Umbilical cord (tissue), 2 donors: ENCODE measurements around the gene CD151. TPM values are rescaled to one million over a fixed set of nuclear protein-coding genes. Genes with fewer than 3 reads are reported as not detected.

Experiments
- DNase-seq: peaks from one replicate; pipeline ENCODE4 v3.0.0-alpha.2; 2015; ENCODE audit warnings: low spot score
- total RNA-seq: library from RNA; depleted of rRNA; stranded (reverse); fragments of >200 nt; gene quantifications from one replicate; pipeline ENCODE4 v1.2.3, GENCODE V29; 2014; ENCODE audit warnings: low replicate concordance; ENCODE audit not compliant: insufficient read depth

CD151 gene
- total RNA-seq: 159 TPM

DNA sequence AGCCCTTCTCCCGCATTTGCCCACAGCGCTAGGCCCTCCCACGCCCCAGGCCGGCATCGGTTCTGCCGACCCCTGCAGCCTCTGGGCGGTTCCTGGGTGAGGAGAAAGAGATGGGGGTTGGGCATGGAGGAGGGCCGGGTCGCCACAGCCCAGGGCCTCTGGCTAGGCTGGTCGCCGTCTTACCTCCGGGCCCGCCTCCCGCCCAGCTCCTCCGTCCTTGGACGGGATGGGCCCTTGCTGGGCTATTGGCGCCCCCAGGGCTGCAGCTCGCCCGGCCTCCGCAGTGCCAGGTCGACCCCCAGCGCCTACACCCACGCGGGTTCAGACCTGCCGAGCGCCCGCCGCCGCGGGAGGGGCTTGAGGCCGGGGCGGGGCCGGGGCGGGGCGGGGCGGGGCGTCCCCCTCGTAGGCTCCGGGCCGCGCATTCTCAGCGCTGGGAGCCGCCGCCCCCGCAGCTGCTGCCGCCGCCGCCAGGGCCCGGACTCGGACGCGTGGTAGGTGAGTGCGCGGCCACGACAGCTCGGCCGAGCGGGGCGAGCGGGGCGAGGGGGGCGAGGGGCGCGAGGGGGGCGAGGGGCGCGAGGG lies at the start of gene CD151:
Gene CD151 (plus strand): TSS at position 424 of the 585 bp plus-strand sequence. CDS start 3,118 bp downstream, outside the sequence.
- peak; percentile 73 for DNase-seq

DNA sequence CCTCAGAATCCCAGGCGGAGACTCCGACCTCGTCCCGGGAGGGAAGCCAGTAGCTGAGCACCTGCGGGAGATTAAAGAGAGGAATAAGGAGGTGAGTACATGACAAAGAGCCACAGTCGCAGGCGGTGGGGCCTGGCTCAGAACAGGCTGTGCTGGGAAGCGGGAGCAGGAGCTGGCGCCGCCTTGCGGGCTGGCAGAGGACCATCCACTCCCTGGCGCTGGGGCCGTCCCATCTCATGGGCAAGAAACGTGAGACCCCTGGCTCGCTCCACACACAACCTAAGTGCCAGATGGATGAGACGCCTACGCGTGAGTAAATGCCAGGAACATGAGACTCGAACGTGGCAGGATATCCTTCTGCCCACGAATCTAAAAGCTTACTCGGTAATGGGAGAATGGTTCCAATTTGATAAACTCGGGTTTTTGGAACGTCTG lies 49.2 kb upstream of the CD151 start:
- peak; percentile 72 for DNase-seq

DNA sequence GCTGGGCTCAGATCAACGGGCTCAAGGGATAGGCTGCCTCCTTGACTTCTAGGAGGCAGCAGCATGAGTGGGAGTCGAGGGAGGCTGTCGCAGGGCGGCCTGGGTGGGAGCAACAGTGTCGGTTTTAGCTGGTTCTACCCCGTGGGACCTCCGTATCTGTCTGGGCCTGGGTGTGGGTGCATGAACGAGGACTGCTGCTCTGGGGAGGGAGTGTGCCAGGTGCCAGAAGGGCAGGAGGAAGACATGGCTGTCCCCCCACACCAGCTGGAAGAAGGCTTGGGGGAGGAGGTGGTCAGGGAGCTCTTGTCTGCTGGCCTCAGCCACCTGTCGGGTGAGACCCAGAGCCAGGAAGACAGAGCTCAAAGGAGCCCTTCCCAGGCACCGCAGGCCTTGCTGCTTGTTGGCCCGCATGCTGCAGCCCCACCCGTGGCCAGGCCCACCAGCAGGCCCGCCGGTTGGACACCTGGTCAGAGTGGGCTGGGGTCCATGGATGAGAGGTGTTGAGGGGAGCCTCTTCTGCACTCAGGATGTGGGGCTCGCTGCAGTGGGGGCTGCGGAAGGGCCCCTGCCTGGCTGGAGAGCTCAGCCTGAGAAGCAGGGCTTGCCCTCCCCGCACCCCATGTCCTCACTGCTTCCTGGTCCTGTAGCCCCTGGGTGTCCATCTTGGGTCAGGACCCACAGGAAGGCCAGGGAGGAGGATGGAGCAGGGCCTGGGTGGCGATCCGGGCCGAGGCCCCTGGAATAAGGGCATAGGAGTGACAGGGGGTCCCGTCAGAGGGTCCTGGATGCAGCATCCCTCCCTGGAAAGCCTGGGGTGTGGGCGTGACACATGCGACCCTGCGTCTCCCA lies 46.3 kb upstream of the CD151 start:
- DNase-seq: no peak

DNA sequence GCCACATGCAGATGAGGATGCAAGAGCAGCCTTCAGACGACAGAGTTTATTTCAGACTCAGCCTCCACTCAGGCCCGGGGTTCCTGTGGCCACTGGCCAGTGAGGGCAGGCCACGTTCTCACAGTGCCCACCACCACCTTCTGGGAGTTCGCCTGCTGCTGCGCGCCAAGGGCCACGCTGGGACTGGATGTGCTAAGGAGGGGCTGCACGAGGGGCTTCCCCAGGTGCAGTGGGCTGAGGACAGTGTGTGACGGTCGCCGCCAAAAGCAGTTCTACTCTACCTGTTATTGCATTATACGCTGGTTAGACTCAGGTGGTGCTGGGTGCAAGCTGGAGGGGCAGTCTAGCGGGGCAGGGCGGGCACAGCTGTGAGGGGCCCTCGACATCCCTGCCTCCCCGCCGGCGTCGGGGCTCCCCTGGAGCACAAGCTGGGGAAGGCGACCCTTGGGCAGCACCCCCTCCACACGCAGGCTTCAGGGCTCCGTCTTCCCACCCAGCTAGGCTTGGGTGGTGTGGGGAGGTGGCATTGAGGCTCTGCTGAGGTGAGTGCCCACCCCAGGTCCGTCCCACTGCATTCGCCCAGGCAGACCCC lies 45.6 kb upstream of the CD151 start:
- DNase-seq: no peak

DNA sequence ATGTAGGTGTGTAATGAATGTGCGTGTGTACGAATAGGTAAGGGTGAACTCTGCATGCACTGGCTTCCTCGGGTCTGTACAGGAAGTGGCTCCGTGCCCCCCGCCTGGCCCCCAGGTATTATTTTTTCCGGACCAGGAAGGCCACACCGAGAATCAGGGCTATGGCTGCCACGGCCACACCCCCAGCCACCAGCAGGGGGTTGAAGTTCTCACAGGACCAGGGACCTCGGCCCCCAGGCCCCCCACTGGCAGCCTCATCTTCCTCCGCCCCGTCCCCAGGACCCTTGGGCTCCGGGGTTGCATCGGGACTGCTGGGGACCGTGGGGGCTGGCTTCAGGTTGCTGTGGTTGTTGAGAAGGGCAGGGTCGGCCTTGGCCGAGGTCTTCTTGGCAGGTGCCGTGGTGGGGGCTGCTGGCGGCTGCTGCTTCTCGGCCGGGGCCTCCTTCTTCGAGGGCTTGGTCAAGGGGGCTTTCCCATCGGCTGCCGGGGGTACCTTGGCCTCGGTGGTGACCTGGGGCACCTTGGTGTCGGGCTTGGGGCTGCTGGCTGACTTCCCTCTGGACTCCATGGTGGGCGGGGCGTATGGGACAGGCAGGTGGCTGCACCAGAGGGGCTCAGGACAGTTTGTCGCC lies 44.6 kb upstream of the CD151 start:
- no peak for DNase-seq

DNA sequence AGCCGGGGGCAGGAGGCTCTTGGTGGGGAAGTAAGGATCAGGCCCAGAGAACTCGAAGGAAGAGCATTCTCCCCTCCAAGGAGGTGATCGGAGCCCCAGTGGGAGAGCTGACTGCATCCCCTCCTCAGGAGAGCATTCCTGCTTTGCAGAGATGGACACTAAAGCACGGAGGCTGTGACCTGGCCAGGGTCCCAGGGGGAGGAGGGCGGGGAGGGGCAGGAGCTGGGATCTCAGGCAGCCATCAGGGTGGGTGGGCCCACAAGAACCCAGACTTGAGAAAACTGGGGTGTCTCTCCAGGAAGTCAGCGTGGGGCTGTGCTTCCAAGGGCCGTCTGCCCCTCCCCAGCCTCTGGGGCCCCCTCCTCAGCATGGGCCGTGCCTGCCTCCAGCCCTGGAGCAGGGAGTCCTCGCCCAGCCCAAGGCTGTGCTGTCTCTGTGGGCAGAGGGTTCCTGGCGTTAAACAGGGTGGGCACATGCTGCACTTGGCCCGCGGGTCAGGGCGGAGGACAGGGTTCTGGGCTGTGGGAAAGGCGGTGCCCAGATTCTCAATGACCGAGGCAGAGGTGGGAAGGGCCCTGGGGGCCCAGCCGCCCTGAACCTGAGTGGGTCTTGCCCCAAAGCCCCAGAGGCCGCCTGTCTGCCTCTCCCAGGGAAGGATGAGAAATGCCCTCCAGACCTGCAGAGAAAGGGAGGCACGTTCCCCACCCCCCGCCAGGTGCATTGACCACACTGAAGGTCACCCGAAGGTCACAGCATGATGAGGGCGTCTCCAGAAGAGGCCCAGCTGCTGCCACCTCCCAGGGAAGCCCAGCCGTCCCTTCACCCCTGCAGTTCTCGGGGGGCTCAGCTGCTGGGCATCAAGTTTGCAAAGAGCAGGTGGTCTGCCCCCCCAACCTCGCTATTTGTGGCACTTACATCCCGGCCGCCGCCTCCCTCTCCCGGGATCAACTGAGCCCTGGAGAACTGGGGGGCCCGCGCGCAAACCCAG lies 43.5 kb upstream of the CD151 start:
- no peak for DNase-seq

DNA sequence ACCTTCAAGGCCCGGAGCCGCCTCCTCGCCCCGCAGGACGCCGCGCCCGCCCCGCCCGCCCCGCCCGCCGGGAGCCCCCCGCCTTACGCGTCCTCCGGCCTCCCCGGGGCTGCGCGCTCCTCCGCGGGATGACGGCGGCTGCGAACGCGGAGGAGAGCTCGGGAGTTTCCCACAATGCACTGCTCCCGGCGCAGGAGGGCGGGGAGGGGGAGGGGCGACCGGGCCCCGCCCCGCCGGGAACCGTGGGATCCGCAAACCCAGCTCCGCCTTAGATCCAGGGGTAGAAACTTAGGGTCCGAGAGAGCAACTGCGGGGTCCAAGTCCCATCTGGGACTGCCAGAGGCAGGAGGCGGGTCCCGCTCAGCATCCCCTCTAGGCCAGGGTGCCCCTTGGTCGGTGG lies 42.8 kb upstream of the CD151 start, which contains the start of gene CEND1:
Gene CEND1 (minus strand): TSS at position 148 of the 400 bp plus-strand sequence. CDS start 1,514 bp downstream, outside the sequence.
- no peak for DNase-seq

DNA sequence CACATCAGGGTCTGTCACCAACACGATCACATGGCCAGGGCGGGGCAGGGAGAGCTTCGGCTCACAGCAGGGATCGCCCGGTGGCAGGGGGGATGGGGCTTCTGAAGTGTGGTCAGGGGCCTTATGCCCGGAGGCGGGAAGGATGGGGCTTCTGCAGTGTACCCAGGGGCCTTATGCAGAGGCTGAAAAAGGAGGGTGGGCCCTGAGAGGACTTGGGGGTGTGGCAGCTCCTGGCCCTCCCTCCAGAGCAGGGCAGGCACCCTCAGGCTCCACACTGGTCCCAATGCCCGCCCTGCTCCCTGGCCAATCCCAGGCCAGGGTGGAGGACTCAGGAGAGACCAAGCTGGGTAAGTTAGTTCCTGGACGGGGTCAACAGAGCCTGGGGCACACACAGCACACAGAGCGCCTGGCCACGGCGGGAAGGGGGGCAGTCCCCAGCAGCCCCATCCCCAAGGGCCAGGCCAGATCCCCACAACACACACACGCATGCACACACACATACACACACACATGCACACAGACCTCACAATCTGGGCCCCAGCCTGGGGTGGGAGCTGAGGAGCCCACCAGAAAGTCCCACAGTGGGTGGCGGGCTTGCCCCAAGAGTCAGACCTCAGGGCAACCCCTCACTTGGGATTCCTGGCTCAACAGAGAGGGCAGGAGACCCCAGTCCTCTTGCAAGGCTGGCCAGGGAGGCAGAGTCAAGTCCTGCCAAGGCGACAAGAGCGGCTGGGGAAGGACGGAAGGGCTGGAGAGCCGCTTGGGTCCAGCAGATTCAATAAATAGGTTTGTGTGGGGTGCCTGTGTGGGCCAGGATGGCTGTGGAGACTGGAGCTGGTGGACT lies 41.8 kb upstream of the CD151 start:
- no peak for DNase-seq

DNA sequence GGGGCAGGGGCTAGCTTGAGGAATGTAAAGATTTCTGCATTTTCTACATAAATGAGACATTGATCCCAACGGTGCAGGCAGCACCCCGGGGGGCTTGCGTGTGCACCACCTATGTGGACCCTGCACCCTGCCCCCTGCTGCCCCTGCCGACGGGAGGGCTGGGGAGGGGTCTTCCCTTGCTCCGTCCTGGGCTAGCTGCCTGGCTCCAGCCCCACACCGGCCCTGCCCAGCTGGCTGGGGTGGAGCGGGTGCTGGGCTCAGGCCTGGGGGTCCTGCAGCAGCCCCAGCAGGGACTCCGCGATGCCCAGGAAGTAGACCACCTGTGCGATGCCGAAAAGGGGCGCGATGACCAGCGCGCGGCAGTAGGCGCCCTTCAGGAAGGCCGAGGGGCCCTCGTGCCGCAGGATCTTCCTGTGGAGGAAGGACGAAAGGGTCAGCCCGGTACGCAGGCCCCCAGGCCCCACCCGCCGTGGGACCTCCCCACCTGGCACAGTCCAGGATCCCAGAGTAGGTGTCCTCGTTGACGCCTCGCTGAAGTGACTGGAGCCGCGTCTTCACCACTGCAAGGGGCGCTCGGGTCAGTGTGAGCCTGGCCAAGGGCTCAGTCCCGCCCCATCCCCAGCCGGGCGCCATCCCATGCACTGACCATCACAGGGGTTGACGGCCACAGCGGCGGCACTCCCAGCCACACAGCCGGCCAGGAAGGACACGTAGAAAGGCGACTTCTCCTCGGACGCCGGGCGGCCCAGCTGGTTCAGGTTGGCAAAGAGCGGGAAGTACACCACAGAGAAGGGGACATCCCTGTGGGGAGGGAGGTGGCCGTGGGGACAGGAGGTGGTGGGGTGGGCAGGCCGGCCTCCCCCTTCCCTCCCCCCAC lies 40.9 kb upstream of the CD151 start:
- DNase-seq: no peak

DNA sequence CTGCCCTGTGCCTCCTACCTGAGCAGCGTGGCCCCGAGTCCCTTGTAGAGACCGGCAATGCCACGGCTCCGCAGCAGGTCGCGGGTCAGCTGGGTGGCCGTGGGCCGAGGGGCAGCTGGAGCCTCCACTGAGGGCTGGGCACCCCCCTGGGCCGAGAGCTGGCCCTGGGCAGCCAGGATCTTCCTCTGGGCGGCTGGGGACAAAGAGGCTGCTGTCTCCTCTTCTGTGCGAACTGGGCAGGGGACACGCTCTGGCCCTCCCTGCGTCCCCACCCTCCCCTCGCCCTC lies 40.3 kb upstream of the CD151 start:
- no peak for DNase-seq

DNA sequence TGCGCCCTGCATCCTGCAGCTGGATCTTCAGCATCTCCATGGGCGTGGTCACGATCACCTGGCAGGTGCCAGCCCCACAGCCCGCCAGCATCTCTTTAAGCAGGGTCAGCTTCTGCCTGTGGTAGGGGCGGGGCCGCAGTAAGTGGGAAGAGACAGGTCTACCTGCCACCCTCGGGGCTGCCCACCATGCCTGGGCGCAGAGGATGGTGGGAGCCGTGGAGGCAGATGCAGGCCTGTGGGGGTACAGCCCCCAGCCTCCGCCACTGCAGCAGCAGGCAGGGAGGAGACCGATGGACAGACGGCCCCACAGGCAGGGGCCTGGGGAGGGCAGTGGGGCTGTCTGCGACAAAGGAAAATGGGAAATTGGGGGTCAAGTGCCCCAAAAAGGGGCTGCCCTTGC lies 39.9 kb upstream of the CD151 start:
- no peak for DNase-seq

DNA sequence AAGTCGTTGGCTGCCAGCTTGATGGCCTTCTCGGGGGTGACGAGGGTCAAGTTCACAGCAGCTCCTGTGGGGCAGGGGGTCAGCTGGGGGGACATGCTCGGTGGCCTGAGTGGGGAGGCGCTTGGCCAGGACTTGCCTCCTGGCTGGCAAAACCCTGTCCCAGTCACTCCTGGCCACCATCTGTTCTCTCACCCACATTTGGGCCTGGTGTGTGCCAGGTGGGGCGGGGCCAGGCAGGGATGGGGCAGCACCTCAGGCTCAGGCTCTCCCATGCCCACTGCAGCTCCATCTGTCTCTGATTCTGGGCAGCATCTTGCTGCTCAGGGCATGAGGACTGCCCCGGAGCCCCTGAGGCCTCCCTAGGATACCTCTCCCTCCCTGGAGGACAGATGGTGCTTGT lies 39.2 kb upstream of the CD151 start:
- DNase-seq: no peak

DNA sequence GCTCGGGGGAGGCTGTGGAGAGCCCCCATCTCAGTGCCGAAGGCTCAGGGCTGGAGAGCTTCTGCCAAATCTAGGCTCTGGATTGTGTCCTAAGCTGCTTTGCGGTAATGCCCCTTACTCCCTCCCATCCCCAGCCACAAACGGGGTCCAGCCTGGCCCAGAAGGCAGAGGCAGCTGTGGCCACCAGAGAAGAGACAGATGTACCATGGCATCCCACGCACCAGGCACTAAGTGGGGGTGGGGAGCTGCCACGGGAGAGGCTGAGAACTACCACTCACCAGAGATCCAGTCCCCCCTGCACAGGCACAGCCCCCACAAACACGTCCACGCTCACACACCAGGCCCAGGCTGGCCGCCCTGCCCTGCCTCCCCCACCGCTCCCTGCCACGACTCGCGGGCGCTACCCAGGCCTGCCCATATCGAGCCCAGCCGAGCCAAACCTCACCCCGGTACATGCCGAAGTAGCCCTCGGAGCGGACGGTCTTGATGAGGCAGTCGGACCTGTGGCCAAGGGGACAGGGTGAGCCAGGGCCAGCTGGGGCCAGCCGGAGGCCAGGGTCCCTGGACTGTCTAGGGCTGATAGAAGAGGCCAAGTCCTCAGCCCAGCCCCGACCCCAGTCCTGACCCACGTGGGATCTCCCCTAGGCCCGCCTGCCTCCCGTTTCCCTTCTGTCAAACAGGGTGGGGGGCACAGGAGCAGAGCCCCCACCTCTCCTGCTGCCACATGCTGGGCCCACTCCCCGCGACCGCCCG lies 38.6 kb upstream of the CD151 start:
- no peak for DNase-seq

DNA sequence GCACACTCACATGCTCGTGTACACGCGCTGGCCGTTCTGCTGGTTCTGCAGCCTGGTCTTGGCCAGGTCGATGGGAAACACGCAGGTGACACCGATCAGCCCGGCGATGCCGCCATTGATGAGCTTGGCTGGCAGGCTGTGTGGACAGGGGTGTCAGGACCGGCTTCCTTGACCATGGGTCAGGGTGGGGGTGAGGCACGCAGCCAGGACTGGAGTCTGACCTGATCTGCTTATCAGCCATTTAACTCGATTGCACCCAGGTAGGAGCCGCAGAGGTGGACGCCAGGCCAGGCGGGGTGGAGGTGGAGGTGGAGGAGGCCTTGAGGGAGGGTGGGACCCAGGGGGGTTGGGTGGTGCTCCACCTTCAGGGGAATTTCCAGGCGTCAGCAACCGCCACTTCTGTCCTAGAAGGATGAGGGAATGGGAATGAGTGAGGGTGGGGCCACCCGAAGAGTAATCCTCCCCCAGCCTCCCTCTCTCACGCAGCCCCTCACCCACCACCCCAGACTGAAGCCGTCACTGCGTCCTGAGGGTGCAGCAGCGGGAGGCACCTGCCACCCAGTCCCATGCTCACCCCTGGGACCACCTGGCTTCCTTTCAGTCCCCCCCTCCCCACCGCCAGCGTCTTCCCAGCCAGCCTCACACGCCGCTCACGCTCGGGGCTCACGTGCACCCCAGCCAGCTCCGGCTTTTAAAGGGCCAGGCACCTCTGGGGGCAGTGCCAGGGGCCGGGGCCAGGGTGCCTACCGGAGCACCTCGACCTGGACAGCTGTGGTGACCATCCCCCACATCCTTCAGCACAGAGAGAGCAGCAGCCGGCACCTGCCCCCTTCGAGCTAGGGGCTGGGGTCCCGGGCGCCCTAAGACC lies 37.8 kb upstream of the CD151 start:
- DNase-seq: no peak

DNA sequence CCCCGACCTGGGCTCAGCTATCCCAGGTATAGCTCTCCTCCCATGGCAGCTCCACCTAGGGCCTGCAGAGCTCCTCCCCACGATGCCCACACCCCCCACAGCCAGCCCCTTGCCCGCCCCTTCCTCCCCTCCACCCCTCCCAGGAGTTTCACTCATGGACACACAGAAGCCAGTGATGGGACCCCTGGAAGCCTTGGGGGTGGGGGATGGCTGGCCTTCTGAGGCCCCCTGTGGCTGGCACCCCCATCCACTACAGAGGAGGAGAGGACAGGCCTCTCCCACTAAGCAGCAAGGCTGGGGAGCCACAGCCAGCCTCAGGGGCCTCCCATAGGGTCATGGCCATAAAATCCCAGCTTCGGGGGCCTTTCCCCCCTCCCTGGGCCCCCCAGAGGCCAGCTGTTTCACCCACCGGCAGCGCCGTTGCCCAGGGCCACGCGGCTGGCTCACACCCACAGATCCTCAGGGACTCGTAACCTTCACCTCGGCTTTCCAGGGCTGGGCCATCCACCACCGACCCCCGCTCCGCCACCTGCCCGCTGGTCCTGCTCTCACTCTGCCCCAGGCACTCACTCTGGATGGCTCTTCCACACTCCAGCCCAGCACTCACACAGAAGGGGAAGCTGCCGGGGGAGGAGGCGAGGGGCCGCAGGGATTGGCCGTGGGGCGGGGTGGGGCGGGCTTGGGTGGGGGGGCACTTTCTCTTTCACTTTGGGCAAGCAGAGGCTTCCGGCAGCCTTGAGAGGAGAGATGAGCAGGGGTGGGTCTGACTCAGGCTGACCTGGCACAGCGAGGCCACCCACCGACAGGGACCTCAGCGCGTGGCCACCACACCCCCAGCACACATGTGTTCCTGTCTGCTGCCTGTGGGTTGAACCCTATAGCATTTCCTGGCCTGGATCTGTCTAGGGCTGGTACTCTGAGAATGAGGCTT lies 36.9 kb upstream of the CD151 start:
- peak; percentile 80 for DNase-seq

DNA sequence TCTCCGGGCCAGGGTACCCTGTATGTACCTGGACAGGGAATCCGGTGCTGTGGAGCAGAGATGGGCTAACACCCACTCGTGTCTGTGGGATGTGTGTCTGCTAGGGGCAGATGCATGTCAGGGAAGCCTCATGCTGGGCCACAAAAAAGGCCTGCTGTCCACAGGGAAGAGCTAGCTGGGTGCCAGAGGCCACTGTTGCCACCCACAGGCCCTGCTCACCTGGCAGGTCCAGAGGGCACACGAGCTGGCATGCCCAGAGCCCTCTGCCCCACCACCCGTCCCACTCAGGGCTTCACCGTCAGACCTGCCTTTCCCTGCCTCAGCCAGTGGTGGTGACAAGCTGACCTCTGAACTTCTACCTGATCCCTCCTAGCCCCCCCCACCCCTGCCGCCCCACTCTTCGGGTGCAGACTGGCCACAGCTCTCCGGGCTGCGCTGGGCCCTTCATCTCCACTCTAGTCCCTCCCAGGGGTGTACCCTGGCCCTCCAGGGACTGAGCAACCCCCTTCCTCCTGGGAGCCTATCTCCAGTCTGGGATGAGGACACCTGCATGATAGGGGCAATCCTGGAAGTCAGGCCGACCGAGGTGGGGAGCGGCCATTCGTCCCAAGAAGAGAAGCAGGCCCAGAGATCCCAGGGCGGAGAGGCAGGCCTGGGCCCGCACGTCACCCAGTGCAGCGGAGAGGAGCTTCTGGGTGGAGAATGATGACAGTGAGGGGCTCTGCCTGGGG lies 36.0 kb upstream of the CD151 start:
- DNase-seq: no peak
